Articular chondrocyte of knee joint (primary cell): ENCODE data around the gene ETNK2. TPM values are rescaled to one million over a fixed set of nuclear protein-coding genes. Genes with fewer than 3 reads are reported as not detected.

ENCODE experiments used
- total RNA-seq: library from RNA; depleted of rRNA; stranded (reverse); fragments of >200 nt; gene quantifications from 2 replicates; pipeline ENCODE4 v1.2.3, GENCODE V29; 2012

ETNK2 gene
- total RNA-seq: 1.4 and 2.1 TPM in 2 replicates

GRCh38 chr1:204151552-204152309, at the start of gene ETNK2:
Gene ETNK2, minus strand, starts transcription at chr1:204152044. Its CDS starts 192 bp downstream, at chr1:204151852.

GRCh38 chr1:204196068-204196795, 44.4 kb upstream of the ETNK2 start, which contains the start of gene KISS1:
Gene KISS1, minus strand, starts transcription at chr1:204196491. Its CDS starts 3,615 bp downstream, at chr1:204192876.

GRCh38 chr1:204166219-204166618, 14.4 kb upstream of the ETNK2 start, which contains the start of gene REN:
Gene REN, minus strand, starts transcription at chr1:204166337. Its CDS starts 44 bp downstream, at chr1:204166293.

Other genes starting within 250 kb of the ETNK2 start
- 1.5 and 1.8 TPM in 2 replicates for gene SOX13, start 78.9 kb downstream of the ETNK2 start, total RNA-seq
- gene REN, start 14.3 kb upstream of the ETNK2 start, total RNA-seq: not detected in 2 replicates
- gene KISS1, start 44.4 kb upstream of the ETNK2 start, total RNA-seq: not detected in 2 replicates
- not detected in 2 replicates for gene GOLT1A, start 61.9 kb upstream of the ETNK2 start, total RNA-seq
- gene PLEKHA6, start 207.9 kb upstream of the ETNK2 start, total RNA-seq: 0.39 and 1.6 TPM in 2 replicates